Psoas muscle (tissue), 8 donors: ENCODE data around the gene SPAG16. TPM values are rescaled to one million over a fixed set of nuclear protein-coding genes. Genes with fewer than 3 reads are reported as not detected.

Experiments
- ATAC-seq, 4 donors: fragments of 200-7000 bp; cut with Tn5 transposase; one replicate each; pipeline ENCODE4 v1.9.1; 2020; ENCODE audit warnings: moderate library complexity in 3 of 4, mild to moderate bottlenecking in 2 of 4
- DNase-seq, 2 donors: peaks; one replicate each; pipeline ENCODE4 v3.0.0-alpha.2; 2020
- H3K27ac ChIP-seq: fragments of 200-600 bp; one replicate; pipeline ENCODE4 v1.8.0; 2022
- H3K27me3 ChIP-seq, 3 donors: fragments of 200-600 bp in 1 of 3; one replicate each; pipeline versions ENCODE4 v1.6.1 to v1.8.0; 2013 to 2022; ENCODE audit warnings: low read length in 2 of 3, mild to moderate bottlenecking in 2 of 3, moderate library complexity in 1 of 3; ENCODE audit not compliant: insufficient read depth in 3 of 3
- H3K36me3 ChIP-seq, 2 donors: fragments of 200-600 bp in 1 of 2; one replicate each; pipeline versions ENCODE4 v1.6.1 to v1.8.0; 2013 to 2022; ENCODE audit warnings: low read depth in 1 of 2, mild to moderate bottlenecking in 1 of 2, moderate library complexity in 1 of 2; ENCODE audit not compliant: insufficient read depth in 1 of 2
- H3K4me1 ChIP-seq: fragments of 200-600 bp; one replicate; pipeline ENCODE4 v1.8.0; 2022
- H3K4me3 ChIP-seq: fragments of 200-600 bp; one replicate; pipeline ENCODE4 v1.8.0; 2022; ENCODE audit warnings: mild to moderate bottlenecking
- H3K9me3 ChIP-seq: fragments of 200-600 bp; one replicate; pipeline ENCODE4 v1.8.0; 2022
- CTCF ChIP-seq: fragments of 200-600 bp; IDR thresholded peaks from one replicate; pipeline ENCODE4 v1.8.0; 2022; ENCODE audit warnings: antibody characterized with exemption
- WGBS, 3 donors: extraction: QIAGEN DNeasy Blood & Tissue Kit; methylation state at CpG; one replicate each; pipeline versions ENCODE4 v1.1.6 to v1.1.7; 2013; 5-methylcytosine and 5-hydroxymethylcytosine counted together
- intact Hi-C, 2 donors: fragments of 100-400 bp; cut with DNase I; formaldehyde crosslinking; loops; one replicate each; pipeline versions ENCODE4 v1.11.0 to v1.14.2; 2022
- polyA plus RNA-seq, 3 donors: library from polyadenylated mRNA; stranded (reverse); fragments of 200-250 nt; gene quantifications; one replicate each; pipeline ENCODE4 v1.2.3, GENCODE V29; 2013
- total RNA-seq, 4 donors: library from RNA; stranded (reverse); fragmentation: NEBNext Ultra II Directional in 2 of 4; extraction: Animal tissue kit (Norgen Biotek cat#: 25700) in 2 of 4; gene quantifications; one replicate each; pipeline versions ENCODE4 v1.2.1 to v1.2.4, GENCODE V29; 2021 to 2023
- donor health status: healthy with polysubstance abuse.
- donor health status: DM: no; HTN: no; CAD: no; lungs with moderate emphysema.
- donor health status: Bipolar disorder and iron deficiency.
- donor health status: healthy.
- donor health status: DM: yes; HTN: yes; CAD: no.
- donor health status: DM: no; HTN: no; CAD: no.
- donor health status: DM: no; HTN: no; CAD: no.
- donor health status: DM: yes; HTN: yes; CAD: no.

Gene SPAG16
- total and polyA plus RNA-seq, 7 donors, result 1.6 to 8.7 (median 4.3) TPM

GRCh38 chr2:214128040-214128439 lies 843.8 kb downstream of the SPAG16 start:
- Histone ChIP-seq H3K27ac (no peak overlapping the region), H3K9me3 (no peaks in the 10 kb centered on the region), H3K36me3 (no peaks in the 10 kb centered on the region), H3K27me3 (peaks cover 0 to 3% (median 0%) of the 10 kb centered on the region in 3 donors), H3K4me1 (no peaks in the 10 kb centered on the region), H3K4me3 (no peak overlapping the region)
- DNase-seq (no peak), ATAC-seq (no peak)
- intact Hi-C loops, result no loop called here
- TF ChIP-seq CTCF, result no peak
- WGBS, 3 donors, result 86 to 89% (median 88%) methylated on average over 1 of the region's 1 CpG

GRCh38 chr2:214130114-214130513 lies 845.9 kb downstream of the SPAG16 start:
- Histone ChIP-seq H3K4me1 (no peaks in the 10 kb centered on the region), H3K27ac (no peak overlapping the region), H3K4me3 (no peak overlapping the region), H3K36me3 (no peaks in the 10 kb centered on the region), H3K27me3 (peaks cover 0 to 3% (median 0%) of the 10 kb centered on the region in 3 donors), H3K9me3 (no peaks in the 10 kb centered on the region)
- DNase-seq, result no peak
- 37 to 57% (median 45%) methylated on average over 2 of the region's 2 CpGs for WGBS, 3 donors
- no peak for ATAC-seq
- TF ChIP-seq CTCF, result no peak
- intact Hi-C loops, result no loop called here

GRCh38 chr2:214135966-214136365 lies 851.7 kb downstream of the SPAG16 start:
- intact Hi-C loops, result no loop called here
- 76 to 82% (median 82%) methylated on average over 1 of the region's 1 CpG for WGBS, 3 donors
- no peak overlapping the region for H3K27ac ChIP-seq
- no peaks in the 10 kb centered on the region for H3K4me1 ChIP-seq
- H3K4me3 ChIP-seq, result no peak overlapping the region
- H3K36me3 ChIP-seq, result no peaks in the 10 kb centered on the region
- no peak for DNase-seq
- H3K9me3 ChIP-seq, result no peaks in the 10 kb centered on the region
- ATAC-seq, result no peak
- no peaks in the 10 kb centered on the region for H3K27me3 ChIP-seq
- TF ChIP-seq CTCF, result no peak

GRCh38 chr2:214138779-214139178 lies 854.5 kb downstream of the SPAG16 start:
- Histone ChIP-seq H3K27ac (no peak overlapping the region), H3K36me3 (no peaks in the 10 kb centered on the region), H3K4me3 (no peak overlapping the region), H3K27me3 (no peaks in the 10 kb centered on the region), H3K9me3 (no peaks in the 10 kb centered on the region), H3K4me1 (no peaks in the 10 kb centered on the region)
- no peak for TF ChIP-seq CTCF
- intact Hi-C loops, result no loop called here
- no peak for DNase-seq
- no peak for ATAC-seq

- WGBS, 3 donors, result 59 to 69% (median 67%) methylated on average over 3 of the region's 3 CpGs
- H3K4me1 ChIP-seq, result no peaks in the 10 kb centered on the region
- ATAC-seq, result no peak
Measured at GRCh38 chr2:214139630-214140284, 855.5 kb downstream of the SPAG16 start.

More at GRCh38 chr2:214139630-214140284, 855.5 kb downstream of the SPAG16 start:
- no peak for TF ChIP-seq CTCF
- H3K36me3 ChIP-seq, result no peaks in the 10 kb centered on the region
- no peaks in the 10 kb centered on the region for H3K27me3 ChIP-seq
- H3K4me3 ChIP-seq, result no peak overlapping the region
- no peak overlapping the region for H3K27ac ChIP-seq
- intact Hi-C loops, result no loop called here
- H3K9me3 ChIP-seq, result no peaks in the 10 kb centered on the region
- DNase-seq, result no peak
